Measurements from ENCODE around the gene MYO18B.

The MYO18B gene

DNA sequence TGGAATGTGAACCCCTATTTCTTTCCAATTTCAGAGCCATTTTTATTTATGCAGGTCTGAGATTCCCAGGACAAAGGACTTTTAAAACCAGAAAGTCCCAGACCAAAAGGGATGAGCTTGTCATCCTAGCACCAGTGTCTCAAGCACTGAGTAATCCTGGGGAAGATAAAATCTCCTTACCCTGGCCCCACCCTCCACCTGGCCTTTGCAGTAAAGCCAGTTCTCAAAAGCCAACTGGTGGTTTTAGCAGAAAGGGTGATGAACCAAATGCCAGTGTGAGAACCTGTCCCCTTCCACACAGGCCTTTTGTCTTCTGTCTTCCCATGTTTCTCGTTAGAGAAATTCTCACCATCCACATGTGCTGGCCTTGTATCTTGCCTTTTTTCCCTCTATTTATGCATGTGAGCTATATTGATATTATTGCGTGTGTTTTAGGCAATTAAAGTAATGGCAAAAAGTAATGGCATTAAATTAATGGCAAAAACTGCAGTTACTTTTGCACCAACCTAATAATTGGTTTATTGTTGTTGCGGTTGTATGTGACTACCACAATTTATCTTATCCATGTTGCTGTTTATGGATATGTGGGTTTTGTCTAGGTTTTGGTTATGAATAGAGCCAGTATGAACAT is 191.3 kb downstream of the MYO18B start:
- TF ChIP-seq ZNF274 (IDR thresholded peaks at IDR 0.05; ENCODE audit: low read depth, low read length): no peak

DNA sequence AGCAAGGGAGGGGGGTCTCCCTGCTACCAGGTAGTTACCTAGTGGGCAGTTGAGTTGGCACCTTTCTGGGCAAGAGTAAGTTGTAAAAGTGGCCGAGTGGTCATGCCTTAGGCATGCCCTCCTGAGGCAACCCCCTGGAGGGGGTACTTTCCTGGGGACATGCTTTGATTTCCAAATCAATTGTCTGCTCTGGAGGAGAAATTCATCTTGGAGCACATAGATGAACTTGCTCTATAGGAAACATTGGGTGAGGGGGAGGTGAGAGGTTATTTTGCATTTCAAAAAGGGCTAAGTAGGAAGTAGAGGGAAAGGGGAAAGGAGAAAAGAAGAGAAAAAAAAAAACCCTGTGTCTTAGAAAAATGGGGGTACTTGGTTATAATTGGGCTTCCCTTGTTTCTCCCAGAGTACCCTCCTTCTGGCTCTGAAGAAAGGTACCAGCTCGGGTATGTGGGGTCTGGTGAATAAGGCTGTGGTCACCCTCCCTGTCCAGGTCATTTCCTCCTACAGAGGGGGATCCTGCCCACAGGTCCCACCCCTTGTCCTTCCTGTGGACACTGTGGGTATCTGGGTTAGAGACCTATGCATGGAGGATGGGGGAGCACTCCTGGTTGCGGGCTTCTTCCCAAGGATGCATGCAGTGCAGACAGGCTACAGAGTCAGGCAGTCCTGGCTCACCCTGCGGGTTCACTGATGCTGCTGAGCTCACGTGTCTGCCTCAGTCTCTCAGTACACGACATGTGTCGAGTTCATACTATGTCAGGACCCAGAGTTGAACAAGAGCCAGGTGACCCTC is 193.5 kb downstream of the MYO18B start:
- H3K4me3 ChIP-seq (ENCODE audit: low read length): no peak overlapping the region

More for the DNA sequence above, 191.3 kb downstream of the MYO18B start:
- no peak overlapping the region for H3K4me3 ChIP-seq (ENCODE audit: low read length)

DNA sequence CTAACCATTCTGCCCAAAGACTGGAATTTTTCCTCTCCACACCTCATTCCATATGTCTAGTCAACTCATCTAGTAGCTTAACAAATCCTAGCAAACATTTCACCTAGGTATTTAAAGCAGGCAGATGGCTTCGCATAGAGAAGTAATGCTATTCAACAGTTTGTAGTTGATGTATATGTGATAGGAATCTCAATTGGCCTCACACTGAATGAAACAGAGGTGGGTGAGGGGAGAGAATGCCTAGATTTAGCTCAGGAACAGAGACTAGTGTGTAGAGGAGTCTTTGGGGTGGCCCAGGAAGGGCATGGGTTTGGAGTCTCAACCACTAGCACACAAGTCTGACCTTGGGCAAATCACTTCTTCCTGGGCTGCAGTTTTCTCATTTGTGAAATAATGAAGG is 196.2 kb downstream of the MYO18B start:
- TF ChIP-seq ZNF274 (IDR thresholded peaks at IDR 0.05; ENCODE audit: low read depth, low read length): no peak
- no peak overlapping the region for H3K4me3 ChIP-seq (ENCODE audit: low read length)

More for the DNA sequence above, 193.5 kb downstream of the MYO18B start:
- TF ChIP-seq ZNF274 (IDR thresholded peaks at IDR 0.05; ENCODE audit: low read depth, low read length): no peak

DNA sequence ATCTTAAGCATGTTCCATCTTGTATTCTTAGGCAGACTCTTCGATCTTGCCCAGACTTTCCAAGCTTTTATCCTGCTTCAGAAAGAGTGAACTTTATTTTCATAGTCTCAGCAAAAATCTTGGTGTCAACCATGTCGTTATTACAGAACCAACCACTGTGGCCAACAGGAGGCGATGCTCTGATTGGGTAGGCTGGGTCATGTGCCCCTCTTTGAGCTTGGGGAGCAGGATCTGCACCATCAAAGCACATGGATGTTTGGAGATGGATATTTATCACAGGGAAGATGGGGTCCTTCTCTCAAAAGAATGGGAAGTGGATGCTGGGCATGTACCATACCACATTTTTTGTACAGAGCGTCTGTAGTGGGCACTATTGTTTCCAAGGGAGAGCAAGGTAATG is 197.4 kb downstream of the MYO18B start:
- no peak overlapping the region for H3K4me3 ChIP-seq (ENCODE audit: low read length)
- TF ChIP-seq ZNF274 (IDR thresholded peaks at IDR 0.05; ENCODE audit: low read depth, low read length): no peak

DNA sequence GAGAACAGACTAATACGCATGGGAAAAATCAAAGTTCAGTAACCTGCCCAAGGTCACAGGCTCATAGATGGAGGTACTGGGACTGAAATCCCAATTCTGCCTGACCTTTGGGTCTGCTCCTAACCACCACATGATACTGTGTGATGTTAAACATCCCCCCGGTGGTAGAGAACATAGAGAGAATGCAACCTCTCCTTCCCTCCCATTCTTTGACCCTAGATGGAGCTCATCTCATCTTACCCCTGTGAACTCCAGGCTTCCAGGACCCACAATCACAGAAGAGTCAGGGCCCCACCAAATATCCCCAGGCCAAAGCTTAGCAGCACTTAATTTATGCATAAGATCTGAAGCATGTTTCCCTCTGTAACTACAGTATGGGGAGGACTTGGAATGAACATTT is 198.5 kb downstream of the MYO18B start:
- TF ChIP-seq ZNF274 (IDR thresholded peaks at IDR 0.05; ENCODE audit: low read depth, low read length): no peak
- H3K4me3 ChIP-seq (ENCODE audit: low read length): no peak overlapping the region

DNA sequence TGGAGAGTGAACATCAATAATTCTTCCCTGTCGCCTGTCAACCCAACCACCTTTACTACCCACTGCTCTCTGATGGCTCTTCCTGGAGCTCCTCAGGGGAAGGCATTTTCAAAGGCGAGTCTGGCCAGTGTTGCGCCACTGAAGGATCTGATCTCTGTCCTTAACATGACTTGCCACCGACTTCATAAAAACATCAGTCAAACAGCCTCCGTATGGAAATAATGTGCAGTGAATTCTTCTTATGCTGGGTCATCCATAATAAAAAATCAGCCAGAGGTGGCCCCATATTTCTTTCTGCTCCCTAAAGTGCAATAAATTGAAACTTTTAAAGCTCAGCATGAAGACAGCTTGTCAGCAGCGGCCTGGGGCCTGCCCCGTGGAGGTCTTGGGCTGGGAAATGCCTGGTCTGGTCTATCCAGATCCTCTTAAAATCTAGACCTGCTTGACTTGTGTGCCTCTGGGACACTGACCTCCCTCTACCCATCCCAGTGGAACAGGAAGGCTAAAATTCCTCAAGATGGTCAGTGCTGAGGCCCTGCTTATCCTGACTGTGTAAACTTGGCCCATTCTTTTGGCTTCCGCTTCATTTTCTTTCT is 199.5 kb downstream of the MYO18B start:
- H3K4me3 ChIP-seq (ENCODE audit: low read length): no peak overlapping the region
- no peak for TF ChIP-seq ZNF274 (IDR thresholded peaks at IDR 0.05; ENCODE audit: low read depth, low read length)

DNA sequence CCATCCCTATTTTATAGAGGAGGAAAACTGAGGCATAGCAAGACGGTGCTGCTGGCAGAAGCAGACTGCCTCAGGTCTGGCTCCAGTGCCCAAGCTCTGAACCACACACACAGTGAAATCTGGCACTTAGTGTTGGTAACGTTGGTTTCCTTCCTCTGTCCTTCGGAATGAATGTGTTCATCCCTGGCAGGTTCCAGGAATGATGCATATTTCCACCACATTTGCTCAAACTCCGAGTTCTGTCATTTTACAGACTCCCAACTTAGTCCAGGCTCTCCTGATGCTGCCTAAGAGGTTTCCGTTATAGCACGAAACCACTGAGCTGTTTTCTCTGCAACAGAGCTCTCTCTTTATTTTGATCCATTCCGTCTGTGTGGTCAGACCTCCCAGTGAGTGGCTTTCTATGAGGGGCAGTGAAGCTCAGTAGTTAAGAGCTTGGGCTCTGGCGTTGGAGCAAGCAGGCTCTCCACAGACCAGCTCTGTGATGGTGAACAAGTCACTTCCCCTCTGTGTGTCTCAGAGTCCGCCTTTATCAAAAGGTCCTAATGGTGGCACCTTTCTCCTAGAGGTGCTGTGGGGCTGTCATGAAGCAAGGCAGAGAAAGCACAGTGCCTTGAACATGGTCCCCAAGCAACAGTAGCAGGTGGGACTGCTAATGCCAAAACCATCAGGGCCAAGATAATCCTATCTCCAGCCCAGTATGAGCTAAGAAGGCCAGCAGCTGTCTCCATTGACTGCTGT is 200.3 kb downstream of the MYO18B start:
- no peak for TF ChIP-seq ZNF274 (IDR thresholded peaks at IDR 0.05; ENCODE audit: low read depth, low read length)
- no peak overlapping the region for H3K4me3 ChIP-seq (ENCODE audit: low read length)

DNA sequence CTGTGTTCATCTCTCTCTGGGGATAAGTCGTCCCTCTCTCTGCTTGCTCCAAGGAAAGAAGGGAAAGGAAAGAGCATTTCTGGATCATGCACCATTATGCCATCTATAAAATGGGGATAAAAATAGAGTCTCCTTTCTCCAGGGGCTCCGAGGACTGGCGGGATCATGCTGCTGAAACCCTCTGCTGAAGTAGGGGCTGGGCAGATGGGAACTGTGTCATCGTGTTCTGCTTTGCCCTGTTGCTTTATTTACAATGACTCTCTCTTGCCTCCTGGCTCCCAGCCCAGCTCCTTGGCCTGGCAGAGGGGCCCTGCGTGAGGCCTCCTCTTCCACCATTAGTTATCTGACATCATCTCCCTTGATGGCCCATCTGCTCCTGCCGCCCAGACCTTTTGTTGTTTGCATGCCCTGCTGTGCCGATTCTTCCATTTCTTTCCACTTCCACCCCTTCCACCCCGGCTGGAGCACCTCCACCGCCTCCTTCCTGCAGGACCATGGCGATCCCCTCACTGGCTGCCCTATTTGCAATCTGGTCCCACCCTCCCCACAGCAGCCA is 200.9 kb downstream of the MYO18B start:
- no peak for TF ChIP-seq ZNF274 (IDR thresholded peaks at IDR 0.05; ENCODE audit: low read depth, low read length)
- H3K4me3 ChIP-seq (ENCODE audit: low read length): no peak overlapping the region

DNA sequence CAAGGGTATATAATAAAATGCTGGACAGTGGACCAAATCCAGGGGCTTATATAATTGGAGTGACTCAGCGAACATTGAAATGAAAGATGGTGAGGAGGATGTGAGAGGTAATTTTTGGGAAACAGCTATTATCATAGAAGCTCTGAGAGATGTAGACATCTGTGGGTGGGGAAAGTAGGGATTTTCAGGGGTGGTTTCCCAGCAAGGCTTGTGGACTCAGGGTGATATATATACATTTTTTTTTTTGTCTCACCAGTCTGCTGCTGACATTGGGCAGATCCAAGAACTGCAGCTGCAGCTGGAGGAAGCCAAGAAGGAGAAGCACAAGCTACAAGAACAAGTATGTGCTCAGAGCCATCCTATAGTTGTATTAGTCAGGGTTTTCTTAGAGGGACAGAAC is 208.1 kb downstream of the MYO18B start:
- no peak for TF ChIP-seq ZNF274 (IDR thresholded peaks at IDR 0.05; ENCODE audit: low read depth, low read length)
- no peak overlapping the region for H3K4me3 ChIP-seq (ENCODE audit: low read length)

DNA sequence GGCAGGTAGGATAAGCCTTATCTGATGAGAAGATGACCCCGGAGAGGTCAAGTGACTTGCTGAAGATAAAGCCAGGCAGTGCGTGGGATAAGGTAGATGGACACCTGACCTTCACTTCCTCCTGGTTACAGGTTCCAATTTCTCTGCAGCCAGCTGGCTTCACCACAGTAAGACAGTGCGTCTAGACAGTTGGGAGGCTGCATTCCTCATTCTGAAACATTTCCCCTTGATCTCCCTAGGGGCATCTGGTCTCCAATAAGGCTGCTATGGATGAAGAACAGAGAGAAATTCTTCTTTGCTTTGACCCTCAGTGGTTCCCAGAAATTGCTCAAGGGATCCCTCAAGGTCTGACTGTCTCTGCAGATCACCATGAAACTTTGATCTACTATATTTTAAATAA is 211.3 kb downstream of the MYO18B start:
- TF ChIP-seq ZNF274 (IDR thresholded peaks at IDR 0.05; ENCODE audit: low read depth, low read length): no peak
- no peak overlapping the region for H3K4me3 ChIP-seq (ENCODE audit: low read length)

DNA sequence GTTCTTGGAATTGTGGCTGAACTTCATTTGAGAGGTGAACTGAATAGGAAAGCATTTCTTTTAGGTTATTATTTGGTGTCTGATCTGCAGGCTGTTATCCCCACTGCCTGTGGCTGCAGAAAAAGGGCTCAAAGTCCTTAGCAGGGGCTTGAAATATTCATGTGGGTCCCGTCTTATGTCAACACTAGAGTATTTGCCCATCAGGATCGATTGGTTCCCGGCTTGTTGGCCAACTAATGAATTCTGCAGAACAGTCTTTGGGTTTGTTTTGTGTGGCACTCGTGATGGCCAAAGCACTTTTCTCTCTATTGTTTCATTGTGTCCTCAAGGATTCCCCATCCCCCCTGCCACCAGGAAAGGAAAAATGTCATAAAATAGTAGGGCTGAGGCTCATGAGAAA is 211.9 kb downstream of the MYO18B start:
- TF ChIP-seq ZNF274 (IDR thresholded peaks at IDR 0.05; ENCODE audit: low read depth, low read length): no peak
- H3K4me3 ChIP-seq (ENCODE audit: low read length): no peak overlapping the region

DNA sequence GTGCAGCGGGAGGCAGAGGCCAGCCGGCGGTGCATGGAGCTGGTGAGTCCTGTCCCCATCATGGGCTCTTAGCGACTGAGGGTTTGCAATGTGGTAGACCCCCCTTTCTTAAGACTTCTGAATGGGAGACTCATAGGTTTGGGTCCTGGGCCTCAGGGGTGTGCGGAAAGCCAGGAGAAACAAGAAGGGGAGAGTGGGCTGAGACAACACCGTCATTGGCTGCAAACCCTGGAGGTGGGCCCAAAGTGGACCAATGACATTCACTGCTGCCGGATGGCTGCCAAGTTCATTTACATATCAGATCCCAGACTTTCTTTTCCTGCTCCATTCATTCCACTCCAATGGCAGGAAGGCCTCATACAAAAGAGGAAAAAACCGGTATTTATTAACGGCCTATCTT is 213.3 kb downstream of the MYO18B start:
- H3K4me3 ChIP-seq (ENCODE audit: low read length): no peak overlapping the region
- TF ChIP-seq ZNF274 (IDR thresholded peaks at IDR 0.05; ENCODE audit: low read depth, low read length): no peak

DNA sequence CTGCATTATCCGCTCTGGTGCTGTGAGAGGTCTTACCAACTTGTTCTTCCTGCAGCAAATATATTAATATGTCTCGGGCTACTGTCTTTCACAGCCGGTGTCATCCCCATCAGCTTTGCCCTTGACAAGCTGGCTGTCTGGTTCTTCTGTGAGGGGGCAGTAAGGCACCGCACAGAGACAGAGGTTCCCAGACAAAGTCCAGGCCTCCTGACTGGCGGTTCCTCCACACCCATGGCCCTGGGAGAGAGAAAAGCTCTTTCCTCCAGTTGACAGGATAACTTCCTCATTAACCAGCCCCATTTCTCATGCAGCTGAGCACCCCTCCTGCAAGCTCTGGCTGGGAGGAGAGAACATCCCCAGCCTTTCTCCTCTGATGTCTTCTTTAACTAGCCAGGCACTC is 214.8 kb downstream of the MYO18B start:
- no peak for TF ChIP-seq ZNF274 (IDR thresholded peaks at IDR 0.05; ENCODE audit: low read depth, low read length)
- no peak overlapping the region for H3K4me3 ChIP-seq (ENCODE audit: low read length)
